SK-N-SH (cell line): ENCODE measurements around the gene LY6G6C. TPM values are rescaled to one million over a fixed set of nuclear protein-coding genes. Genes with fewer than 3 reads are reported as not detected.

Experiments
- CTCF ChIA-PET: fragments of 300-600, 350-600 bp; formaldehyde crosslinking; extraction: SDS; loops from one replicate; lab custom pipeline; 2021; lab: Yijun Ruan, JAX
- POLR2A ChIA-PET: fragments of 350-600 bp; sonication (Branson Sonifier 250); formaldehyde crosslinking; extraction: SDS; loops from one replicate; lab custom pipeline; 2020; ENCODE audit warnings: antibody characterized with exemption, inconsistent platforms; lab: Yijun Ruan, JAX
- DNase-seq: peaks from one replicate; pipeline ENCODE4 v3.0.0; 2012
- H2AFZ ChIP-seq: fragments of 200-600 bp; sonication (generic); 2 replicates; pipeline ENCODE4 v1.8.1; 2016; ENCODE audit warnings: antibody characterized with exemption, mild to moderate bottlenecking, low read depth
- H3F3A ChIP-seq: fragments of 200-600 bp; sonication (generic); replicated peaks from 2 replicates; pipeline ENCODE3; 2016; ENCODE audit warnings: antibody characterized with exemption, mild to moderate bottlenecking; ENCODE audit not compliant: insufficient read depth
- H3K27ac ChIP-seq, 2 experiments: fragments of 200-500 bp in 1 of 2; fragments of 200-600 bp in 1 of 2; sonication (Bioruptor generic) in 1 of 2; sonication (generic), shearing (Covaris generic) in 1 of 2; 2 replicates each; pipeline versions ENCODE4 v1.5.1 to v1.6.1; 2014 to 2016; ENCODE audit warnings: low read depth in 2 of 2, inconsistent platforms in 1 of 2, low read length in 1 of 2, mild to moderate bottlenecking in 1 of 2, mixed read lengths in 1 of 2
- H3K27me3 ChIP-seq: fragments of 200-600 bp; sonication (generic), shearing (Covaris generic); 2 replicates; pipeline ENCODE4 v1.6.1; 2016; ENCODE audit warnings: mixed run types; ENCODE audit not compliant: insufficient read depth
- H3K36me3 ChIP-seq, 2 experiments: fragments of 200-500 bp in 1 of 2; fragments of 200-600 bp in 1 of 2; sonication (Bioruptor generic) in 1 of 2; sonication (generic) in 1 of 2; replicated peaks in 1 of 2; 2 replicates each; pipeline versions ENCODE3 to v1.5.1; 2014 to 2016; ENCODE audit warnings: low read length in 1 of 2, mild to moderate bottlenecking in 1 of 2; ENCODE audit not compliant: insufficient read depth in 2 of 2, control insufficient read depth in 1 of 2
- H3K4me1 ChIP-seq, 2 experiments: fragments of 200-500 bp in 1 of 2; fragments of 200-600 bp in 1 of 2; sonication (Bioruptor generic) in 1 of 2; sonication (generic), shearing (Covaris generic) in 1 of 2; 2 replicates each; pipeline versions ENCODE4 v1.5.1 to v1.6.1; 2014 to 2016; ENCODE audit warnings: low read depth in 1 of 2, low read length in 1 of 2, mixed run types in 1 of 2; ENCODE audit not compliant: insufficient read depth in 2 of 2, control insufficient read depth in 1 of 2
- H3K4me2 ChIP-seq: fragments of 200-600 bp; sonication (generic), shearing (Covaris generic); 2 replicates; pipeline ENCODE4 v1.6.1; 2017; ENCODE audit warnings: mixed run types
- H3K4me3 ChIP-seq, 2 experiments: fragments of 200-500 bp in 1 of 2; fragments of 200-600 bp in 1 of 2; sonication (Bioruptor generic) in 1 of 2; sonication (generic), shearing (Covaris generic) in 1 of 2; 2 replicates each; pipeline versions ENCODE4 v1.5.1 to v1.8.1; 2014 to 2016; ENCODE audit warnings: low read depth in 2 of 2, inconsistent platforms in 1 of 2, low read length in 1 of 2, mild to moderate bottlenecking in 1 of 2, mixed read lengths in 1 of 2, moderate library complexity in 1 of 2
- H3K79me2 ChIP-seq: fragments of 200-600 bp; sonication (generic); 2 replicates; pipeline ENCODE4 v1.8.1; 2017; ENCODE audit warnings: mild to moderate bottlenecking; ENCODE audit not compliant: insufficient read depth
- H3K9ac ChIP-seq: fragments of 200-600 bp; sonication (generic); 2 replicates; pipeline ENCODE4 v1.6.1; 2017; ENCODE audit warnings: mixed run types
- H3K9me2 ChIP-seq: fragments of 200-600 bp; sonication (generic); 2 replicates; pipeline ENCODE4 v1.6.1; 2017; ENCODE audit warnings: mixed run types
- H3K9me3 ChIP-seq: fragments of 200-600 bp; sonication (generic); 2 replicates; pipeline ENCODE4 v1.6.1; 2017; ENCODE audit warnings: mixed run types, mild to moderate bottlenecking, moderate library complexity
- H4K20me1 ChIP-seq: fragments of 200-600 bp; sonication (generic); 2 replicates; pipeline ENCODE4 v1.6.1; 2017; ENCODE audit warnings: mild to moderate bottlenecking, mixed run types; ENCODE audit not compliant: insufficient read depth
- CHD2 ChIP-seq: fragments of 150-350 bp; IDR thresholded peaks from 2 replicates; pipeline ENCODE4 v1.6.1; 2018; ENCODE audit warnings: low read length; ENCODE audit not compliant: partially characterized antibody
- ELF1 ChIP-seq: IDR thresholded peaks from 2 replicates; pipeline ENCODE4 v1.4.0; 2012
- EP300 ChIP-seq, 2 experiments: IDR thresholded peaks; 2 replicates each; pipeline versions ENCODE4 v1.4.0 to v1.6.1; 2012; ENCODE audit warnings: borderline replicate concordance in 1 of 2, low read depth in 1 of 2, low read length in 1 of 2
- FOSL2 ChIP-seq: IDR thresholded peaks from 2 replicates; pipeline ENCODE4 v1.4.0; 2012; ENCODE audit warnings: low read depth, mild to moderate bottlenecking, moderate library complexity, borderline replicate concordance
- FOXJ3 ChIP-seq: sonication (generic); formaldehyde crosslinking; IDR thresholded peaks from 2 replicates; pipeline ENCODE4 v1.5.1; 2020; ENCODE audit warnings: mild to moderate bottlenecking, missing genetic modification reagents
- FOXM1 ChIP-seq: IDR thresholded peaks from 2 replicates; pipeline ENCODE4 v1.4.0; 2012; ENCODE audit warnings: low read depth, mild to moderate bottlenecking
- GATA2 ChIP-seq: sonication (generic); formaldehyde crosslinking; IDR thresholded peaks from 2 replicates; pipeline ENCODE4 v1.5.0; 2020; ENCODE audit warnings: mild to moderate bottlenecking, missing genetic modification reagents
- JUND ChIP-seq: IDR thresholded peaks from 2 replicates; pipeline ENCODE4 v1.4.0; 2012
- MEF2A ChIP-seq: IDR thresholded peaks from 2 replicates; pipeline ENCODE4 v1.4.0; 2012; ENCODE audit warnings: low read depth, borderline replicate concordance
- PBX3 ChIP-seq: IDR thresholded peaks from 2 replicates; pipeline ENCODE4; 2012
- POLR2AphosphoS5 ChIP-seq: IDR thresholded peaks from 2 replicates; pipeline ENCODE4 v1.6.1; 2012; ENCODE audit warnings: low read depth, low read length
- RAD21 ChIP-seq: IDR thresholded peaks from 2 replicates; pipeline ENCODE4 v1.6.1; 2012; ENCODE audit warnings: mild to moderate bottlenecking, low read length
- RCOR1 ChIP-seq: fragments of 150-350 bp; IDR thresholded peaks from 2 replicates; pipeline ENCODE4 v1.6.1; 2017; ENCODE audit warnings: antibody characterized with exemption, low read length
- REST ChIP-seq: IDR thresholded peaks from 2 replicates; pipeline ENCODE4 v1.6.1; 2012; ENCODE audit warnings: mild to moderate bottlenecking, low read depth, low read length, moderate library complexity
- RXRA ChIP-seq: IDR thresholded peaks from 2 replicates; pipeline ENCODE4 v1.4.0; 2012; ENCODE audit warnings: low read depth, mild to moderate bottlenecking, borderline replicate concordance
- SIN3A ChIP-seq: IDR thresholded peaks from 2 replicates; pipeline ENCODE4 v1.6.1; 2012; ENCODE audit warnings: low read depth, mild to moderate bottlenecking, low read length, moderate library complexity, borderline replicate concordance
- TAF1 ChIP-seq: IDR thresholded peaks from 2 replicates; pipeline ENCODE4 v1.6.1; 2012; ENCODE audit warnings: low read depth, mild to moderate bottlenecking, low read length, moderate library complexity, borderline replicate concordance
- TCF12 ChIP-seq: IDR thresholded peaks from 2 replicates; pipeline ENCODE4 v1.4.0; 2012
- USF1 ChIP-seq: IDR thresholded peaks from 2 replicates; pipeline ENCODE4 v1.4.0; 2012; ENCODE audit warnings: low read depth, borderline replicate concordance
- YY1 ChIP-seq: IDR thresholded peaks from 2 replicates; pipeline ENCODE4 v1.4.0; 2012; ENCODE audit warnings: low read depth, mild to moderate bottlenecking
- ZBTB33 ChIP-seq: IDR thresholded peaks from 2 replicates; pipeline ENCODE4 v1.4.0; 2012; ENCODE audit warnings: low read depth, borderline replicate concordance
- WGBS: methylation state at CpG from one replicate; pipeline ENCODE4 v1.1.6; 2017; ENCODE audit warnings: low lambda C conversion rate; 5-methylcytosine and 5-hydroxymethylcytosine counted together
- polyA plus RNA-seq, 3 experiments: library from polyadenylated mRNA; depleted of rRNA; stranded (reverse); fragments of >200 nt; gene quantifications; 2 replicates each; pipeline ENCODE4 v1.2.3, GENCODE V29; 2012

LY6G6C gene
- polyA plus RNA-seq (2012; rRNA removed), result 0.08 TPM in 1 of 2 replicates, not detected in the other
- polyA plus RNA-seq (2012; cell fraction: cytosol; rRNA removed), result not detected in 2 replicates
- 0.36 and 0.37 TPM in 2 replicates for polyA plus RNA-seq (2012; cell fraction: nucleus; rRNA removed)

GRCh38 chr6:31721351-31722020 is at the start of gene LY6G6C:
LY6G6C (minus strand) TSS chr6:31721746; CDS start chr6:31721679, 67 bp downstream.
- no peaks in the 10 kb centered on the region for H3K9me2 ChIP-seq
- no peak for DNase-seq
- H3K9ac ChIP-seq, result no peak within 1 kb of the TSS
- peaks cover 2 to 9% of the 10 kb centered on the region in 2 experiments for H3K36me3 ChIP-seq
- ChIA-PET POLR2A (no interaction called here), CTCF (interaction anchor here (1.0 kb wide), 1 partner anchor 70 kb away, joined by 5 read pairs; no protein-coding TSS in a partner anchor)
- no peak within 1 kb of the TSS for H3K4me2 ChIP-seq
- no peak within 1 kb of the TSS for H3K4me3 ChIP-seq
- no peaks in the 10 kb centered on the region for H4K20me1 ChIP-seq
- no peaks in the 10 kb centered on the region for H3K4me1 ChIP-seq
- TF ChIP-seq PBX3, result no peak
- no peak within 1 kb of the TSS for H2AFZ ChIP-seq
- H3K9me3 ChIP-seq, result no peaks in the 10 kb centered on the region
- no peaks in the 10 kb centered on the region for H3F3A ChIP-seq
- H3K27ac ChIP-seq, result no peak within 1 kb of the TSS
- WGBS, result 73% methylated on average over 4 of the region's 4 CpGs
- H3K27me3 ChIP-seq, result no peaks in the 10 kb centered on the region
- H3K79me2 ChIP-seq, result no peaks in the 10 kb centered on the region

GRCh38 chr6:31770860-31771259 is 49.3 kb upstream of the LY6G6C start:
- no peak overlapping the region for H3K9ac ChIP-seq
- no peak overlapping the region for H2AFZ ChIP-seq
- no peak for TF ChIP-seq SIN3A
- no peak for TF ChIP-seq POLR2AphosphoS5
- TF ChIP-seq ELF1, result no peak
- no peak for TF ChIP-seq ZBTB33
- no peak for TF ChIP-seq REST
- TF ChIP-seq FOSL2, result no peak
- TF ChIP-seq EP300 (IDR thresholded peaks at IDR 0.05; ENCODE audit: borderline replicate concordance in 1 of 2, low read depth in 1 of 2, low read length in 1 of 2), result no peak
- TF ChIP-seq FOXJ3 (CRISPR knock-in tag), result no peak
- TF ChIP-seq YY1, result no peak
- TF ChIP-seq FOXM1, result no peak
- TF ChIP-seq CHD2, result no peak
- TF ChIP-seq TAF1, result no peak
- TF ChIP-seq RAD21, result no peak
- no peak for TF ChIP-seq TCF12
- no peak for TF ChIP-seq MEF2A
- TF ChIP-seq JUND, result no peak
- TF ChIP-seq RCOR1, result no peak
- no peak for TF ChIP-seq RXRA
- TF ChIP-seq GATA2 (CRISPR knock-in tag), result no peak
- TF ChIP-seq USF1, result no peak
- H3K27me3 ChIP-seq, result no peaks in the 10 kb centered on the region
- H3K79me2 ChIP-seq, result no peaks in the 10 kb centered on the region
- peaks cover 2% of the 10 kb centered on the region for H3F3A ChIP-seq
- 92% methylated on average over 2 of the region's 2 CpGs for WGBS
- no peaks in the 10 kb centered on the region for H3K36me3 ChIP-seq
- H3K4me2 ChIP-seq, result no peak overlapping the region
- peaks cover 0 to 8% of the 10 kb centered on the region in 2 experiments; a peak in 1 of 4 replicates for H3K4me1 ChIP-seq
- H3K27ac ChIP-seq, result no peak overlapping the region
- POLR2A ChIA-PET, result no interaction called here
- H4K20me1 ChIP-seq, result no peaks in the 10 kb centered on the region
- no peak for DNase-seq
- H3K4me3 ChIP-seq, result no peak overlapping the region
- no peaks in the 10 kb centered on the region for H3K9me2 ChIP-seq
- CTCF ChIA-PET, result interaction anchor here (0.7 to 3.3 kb wide), 8 partner anchors 7 to 191 kb away, joined by 3 to 16 read pairs (median 4); no protein-coding TSS in a partner anchor
- no peaks in the 10 kb centered on the region for H3K9me3 ChIP-seq
